ENCODE data around the gene KNOP1.

Gene KNOP1

GRCh38 chr16:19698480-19699465 is 19.3 kb downstream of the KNOP1 start:
- DNase-seq (ENCODE audit: insufficient read length, low spot score) (no peak), FAIRE-seq (no peak)
- TF ChIP-seq CTCF (IDR thresholded peaks at IDR 0.05; ENCODE audit: insufficient read depth, missing control alignments) = no peak

- DNase-seq (ENCODE audit: insufficient read length, low spot score) (no peak), FAIRE-seq (no peak)
- TF ChIP-seq CTCF (IDR thresholded peaks at IDR 0.05; ENCODE audit: insufficient read depth, missing control alignments) = no peak
These were observed 20.2 kb downstream of the KNOP1 start for GRCh38 chr16:19697756-19698318.

GRCh38 chr16:19696961-19697360 is 21.1 kb downstream of the KNOP1 start:
- FAIRE-seq = no peak
- DNase-seq (ENCODE audit: insufficient read length, low spot score) = no peak
- no peak for TF ChIP-seq CTCF (IDR thresholded peaks at IDR 0.05; ENCODE audit: insufficient read depth, missing control alignments)

- FAIRE-seq (no peak), DNase-seq (ENCODE audit: insufficient read length, low spot score) (no peak)
- no peak for TF ChIP-seq CTCF (IDR thresholded peaks at IDR 0.05; ENCODE audit: insufficient read depth, missing control alignments)
These were observed 21.7 kb downstream of the KNOP1 start for GRCh38 chr16:19696328-19696727.

GRCh38 chr16:19694989-19695388 is 23.0 kb downstream of the KNOP1 start:
- TF ChIP-seq CTCF (IDR thresholded peaks at IDR 0.05; ENCODE audit: insufficient read depth, missing control alignments) = no peak
- FAIRE-seq = no peak
- no peak for DNase-seq (ENCODE audit: insufficient read length, low spot score)

GRCh38 chr16:19691161-19691711 is 26.8 kb downstream of the KNOP1 start:
- FAIRE-seq (no peak), DNase-seq (ENCODE audit: insufficient read length, low spot score) (no peak)

More at GRCh38 chr16:19691161-19691711, 26.8 kb downstream of the KNOP1 start:
- no peak for TF ChIP-seq CTCF (IDR thresholded peaks at IDR 0.05; ENCODE audit: insufficient read depth, missing control alignments)
